Measurements from ENCODE around the gene MPP2. TPM values are rescaled to one million over a fixed set of nuclear protein-coding genes. Genes with fewer than 3 reads are reported as not detected.

The MPP2 gene
- polyA plus RNA-seq, 1 donor from 2014 or later, result 25.5 TPM

GRCh38 chr17:43935204-43935925 is 28.0 kb upstream of the MPP2 start:
- Histone ChIP-seq H4K20me1 (ENCODE audit: insufficient read depth) (no peaks in the 10 kb centered on the region), H3K79me2 (replicated peaks; ENCODE audit: insufficient read depth, low read length) (no peaks in the 10 kb centered on the region), H3K9ac (ENCODE audit: low read length) (no peak overlapping the region), H2AFZ (ENCODE audit: low read depth, low read length) (no peak overlapping the region), H3F3A (ENCODE audit: insufficient read depth, low read length, poor library complexity, severe bottlenecking) (no peaks in the 10 kb centered on the region), H3K36me3 (ENCODE audit: insufficient read depth, low read length) (no peaks in the 10 kb centered on the region), H3K27me3 (ENCODE audit: insufficient read depth, low read depth, low read length) (no peaks in the 10 kb centered on the region), H3K4me3 (ENCODE audit: low read length) (no peak overlapping the region), H3K4me2 (ENCODE audit: low read length) (no peak overlapping the region), H3K27ac (ENCODE audit: low read length) (no peak overlapping the region), H3K9me3 (ENCODE audit: low read length) (no peaks in the 10 kb centered on the region), H3K9me2 (ENCODE audit: insufficient read depth, low read length) (no peaks in the 10 kb centered on the region)
- TF ChIP-seq CTCF (IDR thresholded peaks at IDR 0.05; ENCODE audit: poor library complexity, severe bottlenecking) (no peak), EP300 (conservative IDR thresholded peaks at IDR 0.05; ENCODE audit: poor library complexity, severe bottlenecking) (no peak), REST (IDR thresholded peaks at IDR 0.05; ENCODE audit: borderline replicate concordance) (no peak), TAF1 (IDR thresholded peaks at IDR 0.05; ENCODE audit: low read depth) (no peak), SMC3 (conservative IDR thresholded peaks at IDR 0.05; ENCODE audit: poor library complexity) (no peak), RAD21 (conservative IDR thresholded peaks at IDR 0.05) (no peak), MXI1 (conservative IDR thresholded peaks at IDR 0.05; ENCODE audit: poor library complexity, severe bottlenecking) (no peak), POLR2AphosphoS5 (IDR thresholded peaks at IDR 0.05) (no peak)

GRCh38 chr17:43932923-43933322 is 25.6 kb upstream of the MPP2 start:
- Histone ChIP-seq H3K9ac (ENCODE audit: low read length) (no peak overlapping the region), H3K27me3 (ENCODE audit: insufficient read depth, low read depth, low read length) (peaks cover 8% of the 10 kb centered on the region), H3K27ac (ENCODE audit: low read length) (no peak overlapping the region), H3K4me2 (ENCODE audit: low read length) (no peak overlapping the region), H3K79me2 (replicated peaks; ENCODE audit: insufficient read depth, low read length) (no peaks in the 10 kb centered on the region), H3K9me3 (ENCODE audit: low read length) (no peaks in the 10 kb centered on the region), H3K9me2 (ENCODE audit: insufficient read depth, low read length) (no peaks in the 10 kb centered on the region), H2AFZ (ENCODE audit: low read depth, low read length) (no peak overlapping the region), H3K4me3 (ENCODE audit: low read length) (no peak overlapping the region), H3K36me3 (ENCODE audit: insufficient read depth, low read length) (no peaks in the 10 kb centered on the region), H3F3A (ENCODE audit: insufficient read depth, low read length, poor library complexity, severe bottlenecking) (no peaks in the 10 kb centered on the region), H4K20me1 (ENCODE audit: insufficient read depth) (no peaks in the 10 kb centered on the region)
- no peak for TF ChIP-seq MXI1 (conservative IDR thresholded peaks at IDR 0.05; ENCODE audit: poor library complexity, severe bottlenecking)
- TF ChIP-seq TAF1 (IDR thresholded peaks at IDR 0.05; ENCODE audit: low read depth), result no peak
- TF ChIP-seq REST (IDR thresholded peaks at IDR 0.05; ENCODE audit: borderline replicate concordance), result no peak
- no peak for TF ChIP-seq EP300 (conservative IDR thresholded peaks at IDR 0.05; ENCODE audit: poor library complexity, severe bottlenecking)
- no peak for TF ChIP-seq SMC3 (conservative IDR thresholded peaks at IDR 0.05; ENCODE audit: poor library complexity)
- TF ChIP-seq RAD21 (conservative IDR thresholded peaks at IDR 0.05), result no peak
- no peak for TF ChIP-seq CTCF (IDR thresholded peaks at IDR 0.05; ENCODE audit: poor library complexity, severe bottlenecking)
- no peak for TF ChIP-seq EZH2 (IDR thresholded peaks at IDR 0.05; ENCODE audit: borderline replicate concordance, insufficient read depth, low read length, poor library complexity, severe bottlenecking)
- no peak for TF ChIP-seq POLR2AphosphoS5 (IDR thresholded peaks at IDR 0.05)
